Caco-2 (cell line): Measurements from ENCODE around the gene OR5K4. TPM values are rescaled to one million over a fixed set of nuclear protein-coding genes. Genes with fewer than 3 reads are reported as not detected.

ENCODE experiments used
- BruUV-seq: library from RNA; stranded (reverse); fragments of 400-500 nt; replicated peaks from 2 replicates; lab custom pipeline; 2021; lab: Mats Ljungman, UMichigan
- CTCF ChIA-PET: fragments of 300-600 bp; sonication (Branson Sonifier 250); formaldehyde crosslinking; loops from one replicate; lab custom pipeline; 2022; ENCODE audit warnings: antibody characterized with exemption; lab: Charles Lee
- POLR2A ChIA-PET: fragments of 300-600 bp; sonication (Branson Sonifier 250); formaldehyde crosslinking; loops from one replicate; lab custom pipeline; 2022; ENCODE audit warnings: antibody characterized with exemption; lab: Charles Lee
- DNase-seq, 2 experiments: peaks; one replicate each; pipeline versions ENCODE4 v3.0.0 to v3.0.0-alpha.2; 2020 to 2022
- H3K27me3 ChIP-seq: replicated peaks from 2 replicates; pipeline ENCODE4 v1.6.0; 2011; ENCODE audit warnings: low read length; ENCODE audit not compliant: control insufficient read depth, insufficient read depth
- H3K36me3 ChIP-seq: 2 replicates; pipeline ENCODE4 v1.5.1; 2011; ENCODE audit warnings: low read length; ENCODE audit not compliant: control insufficient read depth, insufficient read depth
- H3K4me1 ChIP-seq: fragments of 250-450 bp; sonication (Bioruptor Pico); 2 replicates; pipeline ENCODE4 v1.5.1; 2020; ENCODE audit warnings: mild to moderate bottlenecking
- H3K4me3 ChIP-seq: 2 replicates; pipeline ENCODE4 v1.5.1; 2011; ENCODE audit warnings: low read depth, mild to moderate bottlenecking, control low read depth, low read length
- H3K9me3 ChIP-seq: fragments of 250-450 bp; sonication (Bioruptor Pico); 2 replicates; pipeline ENCODE4 v1.5.1; 2020; ENCODE audit warnings: mild to moderate bottlenecking, moderate library complexity
- H3K27ac Mint-ChIP-seq: one replicate; pipeline ENCODE4 v1.8.0; 2022; ENCODE audit warnings: mixed read lengths; ENCODE audit not compliant: unreplicated experiment
- H3K27me3 Mint-ChIP-seq: one replicate; pipeline ENCODE4 v1.8.0; 2022; ENCODE audit warnings: mixed read lengths; ENCODE audit not compliant: insufficient read depth, unreplicated experiment
- H3K36me3 Mint-ChIP-seq: one replicate; pipeline ENCODE4 v1.8.0; 2022; ENCODE audit warnings: mild to moderate bottlenecking, mixed read lengths; ENCODE audit not compliant: insufficient read depth, unreplicated experiment
- H3K4me1 Mint-ChIP-seq: one replicate; pipeline ENCODE4 v1.8.0; 2022; ENCODE audit warnings: low read depth, mixed read lengths; ENCODE audit not compliant: unreplicated experiment
- H3K4me3 Mint-ChIP-seq: one replicate; pipeline ENCODE4 v1.8.0; 2022; ENCODE audit warnings: mild to moderate bottlenecking, moderate library complexity, mixed read lengths; ENCODE audit not compliant: unreplicated experiment
- H3K9me3 Mint-ChIP-seq: one replicate; pipeline ENCODE4 v1.8.0; 2022; ENCODE audit warnings: mixed read lengths; ENCODE audit not compliant: unreplicated experiment
- CTCF ChIP-seq, 2 experiments: fragments of 200-600 bp in 1 of 2; IDR thresholded peaks; 1 replicate in 1 of 2; 2 replicates in 1 of 2; pipeline versions ENCODE4 v1.5.1 to v1.8.0; 2011 to 2022; ENCODE audit warnings: antibody characterized with exemption in 1 of 2, control low read depth in 1 of 2, inconsistent platforms in 1 of 2, low read depth in 1 of 2, low read length in 1 of 2, mild to moderate bottlenecking in 1 of 2, moderate library complexity in 1 of 2; ENCODE audit not compliant: insufficient read depth in 1 of 2, severe bottlenecking in 1 of 2, unreplicated experiment in 1 of 2
- intact Hi-C: fragments of 100-400 bp; cut with micrococcal nuclease; formaldehyde crosslinking; loops from one replicate; pipeline ENCODE4 v1.10.0; 2022; ENCODE audit not compliant: unreplicated experiment
- total RNA-seq: library from RNA; stranded (reverse); gene quantifications from 2 replicates; pipeline ENCODE4 v1.2.3, GENCODE V29; 2022

Gene OR5K4
- total RNA-seq, 1 experiment from 2014 or later, result not detected

DNA sequence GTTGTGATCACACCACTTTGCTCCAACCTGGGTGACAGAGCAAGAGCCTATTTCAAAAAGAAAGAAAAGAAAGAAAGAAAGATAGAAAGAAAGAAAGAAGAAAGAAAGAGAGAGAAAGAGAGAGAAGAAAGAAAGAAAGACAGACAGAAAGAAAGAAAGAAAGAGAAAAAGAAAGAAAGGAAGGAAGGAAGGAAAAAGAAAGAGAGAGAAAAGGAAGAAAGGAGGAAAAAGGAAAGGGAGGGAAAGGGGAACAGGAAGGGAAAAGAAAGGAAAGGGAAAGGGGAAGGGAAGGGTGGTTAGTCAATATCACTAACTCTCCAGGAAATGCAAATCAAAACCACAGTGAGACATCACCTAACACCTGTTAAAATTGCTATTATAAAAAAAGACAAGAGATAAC, 18.2 kb downstream of the OR5K4 start:
- Mint-ChIP-seq H3K27me3 (peaks cover 11% of the 10 kb centered on the region), H3K4me3 (no peak overlapping the region), H3K4me1 (no peaks in the 10 kb centered on the region), H3K27ac (no peak overlapping the region), H3K36me3 (no peaks in the 10 kb centered on the region), H3K9me3 (no peaks in the 10 kb centered on the region)
- Histone ChIP-seq H3K36me3 (no peaks in the 10 kb centered on the region), H3K4me3 (no peak overlapping the region), H3K27me3 (no peaks in the 10 kb centered on the region), H3K4me1 (no peaks in the 10 kb centered on the region), H3K9me3 (no peaks in the 10 kb centered on the region)
- BruUV-seq, result no TSS peak
- ChIA-PET POLR2A (no interaction called here), CTCF (no interaction called here)
- TF ChIP-seq CTCF (IDR thresholded peaks at IDR 0.05; ENCODE audit: insufficient read depth in 1 of 2, low read depth in 1 of 2, low read length in 1 of 2, severe bottlenecking in 1 of 2, unreplicated experiment in 1 of 2), result no peak
- intact Hi-C loops, result no loop called here
- DNase-seq, result no peak

- H3K4me1 ChIP-seq, result no peaks in the 10 kb centered on the region
- POLR2A ChIA-PET, result no interaction called here
- H3K27me3 ChIP-seq, result no peaks in the 10 kb centered on the region
- Mint-ChIP-seq H3K4me1 (no peaks in the 10 kb centered on the region), H3K27ac (no peak overlapping the region), H3K36me3 (no peaks in the 10 kb centered on the region), H3K27me3 (peaks cover 10% of the 10 kb centered on the region), H3K9me3 (no peaks in the 10 kb centered on the region), H3K4me3 (no peak overlapping the region)
- BruUV-seq, result no TSS peak
- CTCF ChIA-PET, result no interaction called here
- H3K9me3 ChIP-seq, result no peaks in the 10 kb centered on the region
- H3K4me3 ChIP-seq, result no peak overlapping the region
- no peaks in the 10 kb centered on the region for H3K36me3 ChIP-seq
- TF ChIP-seq CTCF (IDR thresholded peaks at IDR 0.05; ENCODE audit: insufficient read depth in 1 of 2, low read depth in 1 of 2, low read length in 1 of 2, severe bottlenecking in 1 of 2, unreplicated experiment in 1 of 2), result no peak
- no peak for DNase-seq
- intact Hi-C loops, result no loop called here
These were observed 18.8 kb downstream of the OR5K4 start for GRCh38 chr3:98372445-98372844.

DNA sequence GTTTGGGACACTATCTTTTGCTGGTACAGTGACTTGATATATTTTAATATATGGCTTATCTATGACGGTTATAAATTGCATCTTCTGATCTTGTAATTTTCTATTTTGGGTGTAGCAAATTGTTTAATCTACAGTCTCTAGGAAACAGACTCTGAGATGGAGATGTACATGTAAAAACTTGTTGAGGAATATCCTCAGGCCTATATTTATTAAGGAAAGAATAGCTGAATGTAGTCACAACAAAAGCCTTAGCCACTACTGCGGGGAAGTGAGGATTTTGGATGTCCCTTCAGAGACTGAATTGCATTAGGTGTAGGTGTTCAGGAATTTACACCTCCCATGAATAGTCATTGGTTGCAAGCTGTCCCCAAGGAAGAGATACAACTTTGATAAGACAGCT, 23.0 kb downstream of the OR5K4 start:
- POLR2A ChIA-PET, result no interaction called here
- Histone ChIP-seq H3K27me3 (no peaks in the 10 kb centered on the region), H3K9me3 (no peaks in the 10 kb centered on the region), H3K36me3 (no peaks in the 10 kb centered on the region), H3K4me1 (no peaks in the 10 kb centered on the region), H3K4me3 (no peak overlapping the region)
- H3K27ac Mint-ChIP-seq, result no peak overlapping the region
- no peak for DNase-seq
- BruUV-seq, result no TSS peak
- CTCF ChIA-PET, result no interaction called here
- no peak overlapping the region for H3K4me3 Mint-ChIP-seq
- no peaks in the 10 kb centered on the region for H3K4me1 Mint-ChIP-seq
- TF ChIP-seq CTCF (IDR thresholded peaks at IDR 0.05; ENCODE audit: insufficient read depth in 1 of 2, low read depth in 1 of 2, low read length in 1 of 2, severe bottlenecking in 1 of 2, unreplicated experiment in 1 of 2), result no peak
- H3K9me3 Mint-ChIP-seq, result no peaks in the 10 kb centered on the region
- H3K36me3 Mint-ChIP-seq, result no peaks in the 10 kb centered on the region
- intact Hi-C loops, result no loop called here
- H3K27me3 Mint-ChIP-seq, result peaks cover 8% of the 10 kb centered on the region
